ENCODE data around the gene LRIT1.

DNA sequence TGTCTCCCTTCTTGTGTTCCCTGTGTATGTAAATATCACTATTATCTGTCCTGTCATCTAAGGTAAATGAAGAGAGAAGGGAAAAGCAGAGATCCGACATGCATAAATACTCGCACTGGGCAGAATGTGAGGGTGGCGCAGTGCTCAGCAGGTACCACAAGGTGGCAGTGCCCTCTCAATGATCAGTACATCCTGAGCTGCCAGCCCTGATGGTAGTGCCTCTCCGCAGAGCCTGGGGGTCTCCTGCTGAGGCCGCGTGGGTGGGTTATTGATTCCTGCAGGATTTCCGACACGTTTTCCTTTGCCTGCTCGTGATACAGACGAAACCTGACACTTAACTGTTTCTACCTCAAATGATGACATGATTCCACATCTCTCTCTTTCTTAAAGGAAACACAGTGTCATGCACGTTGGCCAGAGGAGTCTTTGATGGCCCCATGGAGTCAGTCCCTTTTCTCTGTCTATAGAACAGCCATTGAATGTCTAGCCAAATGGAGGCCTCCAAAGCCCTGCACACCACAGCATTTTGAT is 23.3 kb upstream of the LRIT1 start:
- TF ChIP-seq EZH2 (IDR thresholded peaks at IDR 0.05) (no peak), POLR2AphosphoS5 (IDR thresholded peaks at IDR 0.05; ENCODE audit: borderline replicate concordance, low read depth, low read length) (no peak), FOXP2 (optimal IDR thresholded peaks at IDR 0.05; ENCODE audit: control extremely low read depth, extremely low read length, insufficient read depth) (no peak)

Measured in SK-N-MC (cell line).